BE2C (cell line): ENCODE measurements around the gene RBM33.

ENCODE experiments used
- DNase-seq: peaks from one replicate; pipeline ENCODE4 v3.0.0-alpha.2; 2020
- H3K27me3 ChIP-seq: fragments of 250-450 bp; sonication (Bioruptor Pico); 2 replicates; pipeline ENCODE4 v1.5.1; 2020; ENCODE audit warnings: mild to moderate bottlenecking
- H3K36me3 ChIP-seq: fragments of 250-450 bp; sonication (Bioruptor Pico); 2 replicates; pipeline ENCODE4 v1.5.1; 2020; ENCODE audit warnings: mild to moderate bottlenecking
- H3K4me1 ChIP-seq: fragments of 250-450 bp; sonication (Bioruptor Pico); 2 replicates; pipeline ENCODE4 v1.5.1; 2020
- H3K4me3 ChIP-seq: 2 replicates; pipeline ENCODE4 v1.5.1; 2011; ENCODE audit warnings: low read depth, low read length
- H3K9me3 ChIP-seq: fragments of 250-450 bp; sonication (Bioruptor Pico); 2 replicates; pipeline ENCODE4 v1.5.1; 2020
- CTCF ChIP-seq: IDR thresholded peaks from 2 replicates; pipeline ENCODE4 v1.5.1; 2012; ENCODE audit warnings: mild to moderate bottlenecking, low read depth, low read length

RBM33 gene

GRCh38 chr7:155775691-155776090, 131.2 kb downstream of the RBM33 start:
- H3K4me3 ChIP-seq = no peak overlapping the region

DNA sequence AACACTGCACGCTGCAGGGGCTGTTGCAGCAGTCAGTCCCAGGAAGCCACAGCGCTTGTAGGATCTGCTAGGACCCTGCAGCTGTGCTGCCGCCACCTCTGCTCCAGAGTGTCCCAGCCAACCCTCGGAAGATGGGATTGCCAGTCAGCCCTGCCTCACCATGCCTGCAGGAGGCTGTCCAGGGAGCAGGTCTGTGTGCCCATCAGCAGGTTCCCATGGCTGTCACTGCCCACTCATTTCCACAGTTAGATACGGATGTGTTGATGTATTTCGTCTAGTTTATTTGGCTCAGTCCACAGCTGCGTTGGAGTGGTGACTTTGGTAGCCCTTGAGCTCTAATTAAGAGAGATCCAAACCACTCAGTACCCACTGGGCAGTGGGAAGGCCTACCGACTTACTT, 132.1 kb downstream of the RBM33 start:
- no peaks in the 10 kb centered on the region for H3K9me3 ChIP-seq
- no peak for TF ChIP-seq CTCF
- H3K36me3 ChIP-seq = peaks cover 28% of the 10 kb centered on the region
- no peaks in the 10 kb centered on the region for H3K4me1 ChIP-seq
- H3K4me3 ChIP-seq = no peak overlapping the region
- H3K27me3 ChIP-seq = no peaks in the 10 kb centered on the region
- DNase-seq = no peak

More at GRCh38 chr7:155775691-155776090, 131.2 kb downstream of the RBM33 start:
- no peak for TF ChIP-seq CTCF
- H3K36me3 ChIP-seq = peaks cover 28% of the 10 kb centered on the region
- no peak for DNase-seq
- H3K9me3 ChIP-seq = no peaks in the 10 kb centered on the region
- H3K4me1 ChIP-seq = no peaks in the 10 kb centered on the region
- no peaks in the 10 kb centered on the region for H3K27me3 ChIP-seq

GRCh38 chr7:155778349-155778748, 133.9 kb downstream of the RBM33 start:
- peaks cover 25% of the 10 kb centered on the region for H3K36me3 ChIP-seq
- no peak for DNase-seq
- no peaks in the 10 kb centered on the region for H3K4me1 ChIP-seq
- no peak overlapping the region for H3K4me3 ChIP-seq
- H3K9me3 ChIP-seq = no peaks in the 10 kb centered on the region
- no peak for TF ChIP-seq CTCF
- H3K27me3 ChIP-seq = no peaks in the 10 kb centered on the region

DNA sequence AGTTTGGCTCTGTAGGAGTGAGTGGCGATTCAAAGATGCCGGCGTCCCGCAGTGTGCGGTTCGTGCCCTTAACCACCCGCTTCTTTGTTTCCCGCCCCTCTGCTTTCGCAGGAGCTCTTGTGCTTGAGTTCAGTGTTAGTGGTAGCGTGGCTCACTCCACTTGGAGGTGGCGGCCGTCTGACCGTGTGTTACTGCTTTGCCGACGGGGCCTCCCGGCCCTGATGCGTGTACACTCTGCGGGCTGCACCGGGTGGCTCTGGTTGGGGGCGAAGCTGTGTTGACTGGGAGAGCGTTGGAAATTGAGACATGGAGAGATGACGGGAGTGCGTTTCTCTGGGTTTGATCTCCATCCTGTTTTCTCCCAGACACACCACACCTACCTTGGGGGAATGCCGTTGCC, 136.4 kb downstream of the RBM33 start:
- Histone ChIP-seq H3K36me3 (peaks cover 7% of the 10 kb centered on the region), H3K9me3 (no peaks in the 10 kb centered on the region), H3K4me1 (no peaks in the 10 kb centered on the region), H3K27me3 (no peaks in the 10 kb centered on the region), H3K4me3 (no peak overlapping the region)
- no peak for DNase-seq
- no peak for TF ChIP-seq CTCF

DNA sequence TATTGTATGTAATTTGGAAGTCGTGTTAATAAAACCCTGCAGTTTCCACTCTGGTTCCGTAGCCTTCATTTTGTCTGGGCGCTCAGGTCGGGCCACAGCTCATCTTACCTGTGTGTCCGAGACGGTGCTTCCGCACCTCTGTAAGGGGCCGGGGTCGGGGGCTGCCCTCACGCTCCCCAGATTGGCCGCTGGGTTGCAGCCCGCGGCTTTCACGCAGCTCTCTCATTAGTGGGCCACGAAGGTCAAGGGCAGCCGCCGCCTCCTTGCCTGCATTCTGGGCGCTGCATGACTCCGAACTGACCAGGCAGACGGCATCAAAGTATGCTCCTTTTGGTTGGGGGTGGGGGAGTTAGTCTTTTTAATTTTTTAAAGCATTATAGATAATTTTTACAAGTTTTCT, 137.0 kb downstream of the RBM33 start:
- no peak for TF ChIP-seq CTCF

DNA sequence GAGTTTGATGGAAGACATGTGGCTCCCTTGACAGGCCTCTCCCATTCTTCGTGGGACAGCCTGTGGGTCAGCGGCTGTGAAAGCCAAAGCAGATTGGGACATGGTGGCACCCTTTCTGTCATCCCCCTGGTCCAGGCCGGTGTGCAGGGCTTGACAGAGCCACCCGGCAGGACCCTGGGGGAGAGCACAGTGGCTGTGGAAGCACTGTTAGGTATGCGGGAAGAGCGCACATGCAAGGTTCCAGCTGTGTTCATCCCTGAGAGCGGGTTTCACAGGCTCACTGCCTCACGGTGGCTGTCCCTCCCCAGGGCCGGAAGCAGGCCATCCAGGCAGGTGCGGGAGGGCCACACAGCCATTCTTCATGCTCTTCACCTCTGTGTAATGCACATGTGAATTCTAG, 138.0 kb downstream of the RBM33 start:
- peaks cover 7% of the 10 kb centered on the region for H3K27me3 ChIP-seq
- no peak for TF ChIP-seq CTCF
- no peaks in the 10 kb centered on the region for H3K4me1 ChIP-seq
- no peaks in the 10 kb centered on the region; the same call in 1 of the 2 replicates for H3K36me3 ChIP-seq
- H3K4me3 ChIP-seq = no peak overlapping the region
- H3K9me3 ChIP-seq = no peaks in the 10 kb centered on the region
- DNase-seq = no peak

More for the DNA sequence above, 137.0 kb downstream of the RBM33 start:
- no peaks in the 10 kb centered on the region for H3K27me3 ChIP-seq
- no peaks in the 10 kb centered on the region for H3K9me3 ChIP-seq
- peaks cover 1% of the 10 kb centered on the region; the same call in 1 of the 2 replicates for H3K36me3 ChIP-seq
- no peak for DNase-seq
- H3K4me3 ChIP-seq = no peak overlapping the region
- no peaks in the 10 kb centered on the region for H3K4me1 ChIP-seq
